GM04504 (cell line): ENCODE results near the gene SNTG2.

Experiments
- DNase-seq: peaks from one replicate; pipeline ENCODE4 v3.0.0-alpha.2; 2012; ENCODE audit warnings: low read depth

SNTG2 gene

GRCh38 chr2:1147873-1148612 is 197.4 kb downstream of the SNTG2 start:
- no peak for DNase-seq

GRCh38 chr2:1150724-1151511 is 200.3 kb downstream of the SNTG2 start:
- DNase-seq = no peak

GRCh38 chr2:1152375-1152774 is 201.7 kb downstream of the SNTG2 start:
- no peak for DNase-seq

- DNase-seq = no peak
Measured at GRCh38 chr2:1153920-1154319, 203.3 kb downstream of the SNTG2 start.

- no peak for DNase-seq
Measured at GRCh38 chr2:1154710-1155594, 204.3 kb downstream of the SNTG2 start.

- no peak for DNase-seq
Measured at GRCh38 chr2:1156059-1156458, 205.4 kb downstream of the SNTG2 start.

- no peak for DNase-seq
Measured at GRCh38 chr2:1156531-1156930, 205.9 kb downstream of the SNTG2 start.

- DNase-seq = no peak
Measured at GRCh38 chr2:1157107-1157506, 206.5 kb downstream of the SNTG2 start.

- DNase-seq = no peak
Measured at GRCh38 chr2:1159013-1159412, 208.4 kb downstream of the SNTG2 start.

- no peak for DNase-seq
Measured at GRCh38 chr2:1162246-1162645, 211.6 kb downstream of the SNTG2 start.

GRCh38 chr2:1162768-1163584 is 212.3 kb downstream of the SNTG2 start:
- no peak for DNase-seq

- no peak for DNase-seq
Measured at GRCh38 chr2:1166976-1167375, 216.3 kb downstream of the SNTG2 start.

- no peak for DNase-seq
Measured at GRCh38 chr2:1168846-1169245, 218.2 kb downstream of the SNTG2 start.

- no peak for DNase-seq
Measured at GRCh38 chr2:1169291-1169949, 218.8 kb downstream of the SNTG2 start.

- DNase-seq = no peak
Measured at GRCh38 chr2:1170241-1170640, 219.6 kb downstream of the SNTG2 start.

GRCh38 chr2:1170711-1171110 is 220.1 kb downstream of the SNTG2 start:
- DNase-seq = no peak

GRCh38 chr2:1173528-1173927 is 222.9 kb downstream of the SNTG2 start:
- no peak for DNase-seq

- no peak for DNase-seq
Measured at GRCh38 chr2:1181893-1182292, 231.2 kb downstream of the SNTG2 start.

- no peak for DNase-seq
Measured at GRCh38 chr2:1183300-1183699, 232.7 kb downstream of the SNTG2 start.

- DNase-seq = no peak
Measured at GRCh38 chr2:1186421-1186820, 235.8 kb downstream of the SNTG2 start.

GRCh38 chr2:1187189-1187588 is 236.5 kb downstream of the SNTG2 start:
- no peak for DNase-seq
